Fibroblast of lung (primary cell): Measurements from ENCODE around the gene IRAK1. TPM values are rescaled to one million over a fixed set of nuclear protein-coding genes. Genes with fewer than 3 reads are reported as not detected.

Experiments
- DNase-seq, 2 donors: peaks; one replicate each; pipeline versions ENCODE4 v3.0.0 to v3.0.0-alpha.2; 2010; ENCODE audit warnings: low read depth in 2 of 2
- H2AFZ ChIP-seq: 2 replicates; pipeline ENCODE4 v1.5.1; 2012; ENCODE audit warnings: low read length, control low read depth, inconsistent platforms
- H3K27ac ChIP-seq: 2 replicates; pipeline ENCODE4 v1.5.1; 2011; ENCODE audit warnings: low read length, control low read depth; ENCODE audit not compliant: insufficient read depth
- H3K27me3 ChIP-seq: 2 replicates; pipeline ENCODE4 v1.5.1; 2011; ENCODE audit warnings: mild to moderate bottlenecking, low read length; ENCODE audit not compliant: control insufficient read depth, insufficient read depth
- H3K36me3 ChIP-seq: 2 replicates; pipeline ENCODE4 v1.5.1; 2011; ENCODE audit warnings: low read length; ENCODE audit not compliant: control insufficient read depth, insufficient read depth
- H3K4me1 ChIP-seq: 2 replicates; pipeline ENCODE4 v1.5.1; 2011; ENCODE audit warnings: low read length; ENCODE audit not compliant: control insufficient read depth, insufficient read depth; ENCODE audit errors: extremely low read depth
- H3K4me2 ChIP-seq: 2 replicates; pipeline ENCODE4 v1.5.1; 2011; ENCODE audit warnings: low read length, control low read depth; ENCODE audit not compliant: insufficient read depth; ENCODE audit errors: extremely low read depth
- H3K4me3 ChIP-seq, 4 experiments: fragments of 200-600 bp in 1 of 4; sonication (generic) in 1 of 4; replicated peaks in 1 of 4; 2 replicates each; pipeline ENCODE4 v1.5.1; 2011 to 2016; ENCODE audit warnings: low read length in 4 of 4, low read depth in 3 of 4, mild to moderate bottlenecking in 3 of 4, control low read depth in 2 of 4, inconsistent platforms in 1 of 4, mixed read lengths in 1 of 4; ENCODE audit not compliant: insufficient read depth in 1 of 4; ENCODE audit errors: control extremely low read depth in 1 of 4
- H3K79me2 ChIP-seq: 2 replicates; pipeline ENCODE4 v1.5.1; 2012; ENCODE audit warnings: mild to moderate bottlenecking, low read length, inconsistent platforms; ENCODE audit not compliant: control insufficient read depth, insufficient read depth
- H3K9ac ChIP-seq: 2 replicates; pipeline ENCODE4 v1.5.1; 2011; ENCODE audit warnings: mild to moderate bottlenecking, low read length, control low read depth; ENCODE audit not compliant: insufficient read depth
- H3K9me3 ChIP-seq: 2 replicates; pipeline ENCODE4 v1.5.1; 2012; ENCODE audit warnings: low read depth, low read length; ENCODE audit not compliant: control insufficient read depth, insufficient read depth
- H4K20me1 ChIP-seq: 2 replicates; pipeline ENCODE4 v1.5.1; 2011; ENCODE audit warnings: low read length; ENCODE audit not compliant: control insufficient read depth, insufficient read depth; ENCODE audit errors: extremely low read depth
- CTCF ChIP-seq, 2 donors: IDR thresholded peaks in 1 of 2; conservative IDR thresholded peaks in 1 of 2; 1 replicate in 1 of 2; 2 replicates in 1 of 2; pipeline ENCODE4 v1.5.1; 2011 to 2012; ENCODE audit warnings: low read length in 2 of 2, control low read depth in 1 of 2, inconsistent platforms in 1 of 2, low read depth in 1 of 2, mild to moderate bottlenecking in 1 of 2
- EZH2 ChIP-seq: IDR thresholded peaks from 2 replicates; pipeline ENCODE4 v1.5.1; 2012; ENCODE audit warnings: low read length, control low read depth, mild to moderate bottlenecking; ENCODE audit errors: missing control alignments
- polyA plus RNA-seq, 2 donors: library from polyadenylated mRNA; depleted of rRNA in 1 of 2; stranded (reverse) in 1 of 2; unstranded in 1 of 2; fragments of >200 nt; gene quantifications; 2 replicates each; pipeline ENCODE4 v1.2.1, GENCODE V29; 2011 to 2012; ENCODE audit warnings: missing spikeins in 1 of 2
- total RNA-seq: library from RNA; depleted of rRNA; stranded (reverse); fragments of >200 nt; gene quantifications from 2 replicates; pipeline ENCODE4 v1.2.1, GENCODE V29; 2014

IRAK1 gene
- total and polyA plus RNA-seq, 2 donors (not counting 1 experiment from before 2014, with no cell fraction given) = 25.9 to 65.9 TPM

- Histone ChIP-seq H3K36me3 (peaks cover 2% of the 10 kb centered on the region), H3K9me3 (no peaks in the 10 kb centered on the region), H3K27me3 (no peaks in the 10 kb centered on the region), H4K20me1 (no peaks in the 10 kb centered on the region), H3K4me3 (no peak overlapping the region), H3K4me2 (no peak overlapping the region), H2AFZ (no peak overlapping the region), H3K27ac (peak overlapping the region; percentile 85), H3K4me1 (peaks cover 15% of the 10 kb centered on the region), H3K9ac (no peak overlapping the region), H3K79me2 (peaks cover 22% of the 10 kb centered on the region)
- no peak for TF ChIP-seq EZH2
- TF ChIP-seq CTCF (conservative IDR thresholded peaks at IDR 0.05 in 1 of 2, IDR thresholded peaks at IDR 0.05 in 1 of 2; ENCODE audit: low read depth in 1 of 2, low read length in 2 of 2) = no peak
- no peak for DNase-seq
Observed at GRCh38 chrX:154040863-154041262, 21.2 kb upstream of the IRAK1 start.

- Histone ChIP-seq H3K27ac (peak overlapping the region; percentile 85), H3K4me3 (no peak overlapping the region), H3K4me1 (peaks cover 15% of the 10 kb centered on the region), H3K79me2 (peaks cover 22% of the 10 kb centered on the region), H4K20me1 (no peaks in the 10 kb centered on the region), H3K36me3 (peaks cover 2% of the 10 kb centered on the region), H2AFZ (no peak overlapping the region), H3K27me3 (no peaks in the 10 kb centered on the region), H3K4me2 (peak overlapping the region; percentile 4), H3K9me3 (no peaks in the 10 kb centered on the region), H3K9ac (peak overlapping the region; percentile 50)
- DNase-seq = peak; percentile 66 to 80
- no peak for TF ChIP-seq EZH2
- TF ChIP-seq CTCF (conservative IDR thresholded peaks at IDR 0.05 in 1 of 2, IDR thresholded peaks at IDR 0.05 in 1 of 2; ENCODE audit: low read depth in 1 of 2, low read length in 2 of 2) = no peak
Observed at GRCh38 chrX:154040307-154040756, 20.6 kb upstream of the IRAK1 start.

GRCh38 chrX:154039577-154039976, 19.9 kb upstream of the IRAK1 start:
- no peaks in the 10 kb centered on the region for H3K27me3 ChIP-seq
- DNase-seq = no peak
- no peak overlapping the region for H3K4me2 ChIP-seq
- peak overlapping the region; percentile 85 for H3K27ac ChIP-seq
- peaks cover 17% of the 10 kb centered on the region for H3K79me2 ChIP-seq
- peaks cover 15% of the 10 kb centered on the region for H3K4me1 ChIP-seq
- no peak overlapping the region for H3K4me3 ChIP-seq
- no peak for TF ChIP-seq EZH2
- no peak for TF ChIP-seq CTCF (conservative IDR thresholded peaks at IDR 0.05 in 1 of 2, IDR thresholded peaks at IDR 0.05 in 1 of 2; ENCODE audit: low read depth in 1 of 2, low read length in 2 of 2)
- peaks cover 2% of the 10 kb centered on the region for H3K36me3 ChIP-seq
- no peaks in the 10 kb centered on the region for H4K20me1 ChIP-seq
- no peak overlapping the region for H3K9ac ChIP-seq
- no peak overlapping the region for H2AFZ ChIP-seq
- H3K9me3 ChIP-seq = no peaks in the 10 kb centered on the region
